ENCODE measurements around the gene ASB4. TPM values are rescaled to one million over a fixed set of nuclear protein-coding genes. Genes with fewer than 3 reads are reported as not detected.

The ASB4 gene
- total RNA-seq, 2 experiments from 2014 or later: not detected

DNA sequence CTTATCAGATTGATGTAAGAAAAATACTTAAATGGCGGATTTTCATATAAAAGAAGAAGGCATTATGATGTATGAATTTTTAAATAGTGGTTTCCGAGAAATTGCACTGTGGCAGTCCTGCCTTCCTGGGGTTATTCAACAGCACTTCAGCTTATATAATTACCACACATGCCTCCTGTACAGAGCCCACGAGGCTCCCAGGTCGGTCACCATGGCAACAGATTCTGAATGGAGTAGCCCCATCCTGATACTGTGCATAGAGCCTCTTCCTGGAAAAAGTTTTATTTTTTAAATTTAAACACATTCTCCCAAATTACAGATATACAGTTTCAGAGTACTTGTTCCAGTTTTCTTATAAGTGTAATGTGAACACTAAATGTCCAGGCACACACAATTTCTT lies 15.9 kb upstream of the ASB4 start:
- ATAC-seq (no peak), DNase-seq (no peak)
- H3K27ac Mint-ChIP-seq: no peak overlapping the region
- no peak overlapping the region for H3K4me3 Mint-ChIP-seq
- H3K4me1 Mint-ChIP-seq (ENCODE audit: low read depth): peaks cover 11% of the 10 kb centered on the region
- H3K27me3 Mint-ChIP-seq (ENCODE audit: low read depth): no peaks in the 10 kb centered on the region
- H3K36me3 Mint-ChIP-seq (ENCODE audit: low read depth): no peaks in the 10 kb centered on the region
- H3K9me3 Mint-ChIP-seq (ENCODE audit: insufficient read depth): no peaks in the 10 kb centered on the region
- CTCF ChIA-PET: no interaction called here
- POLR2A ChIA-PET: no interaction called here

DNA sequence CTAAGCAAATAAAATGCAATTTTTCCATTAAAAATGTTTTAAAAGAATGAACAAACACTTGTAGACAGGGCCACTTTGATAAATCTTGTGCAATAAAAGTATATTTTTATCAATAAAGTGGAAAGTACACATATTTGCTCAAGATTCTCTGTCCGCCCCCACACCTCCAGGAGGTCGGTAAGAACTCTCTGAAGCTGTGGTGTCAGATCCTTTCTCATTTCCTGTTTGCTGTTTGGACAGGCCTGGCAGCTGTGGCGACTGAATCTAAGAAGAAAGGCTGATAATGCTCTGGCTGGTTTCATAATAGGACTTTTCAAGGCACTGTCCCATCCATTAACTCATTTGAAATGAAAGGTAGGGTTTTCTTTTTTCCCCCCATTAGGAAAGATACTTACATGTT lies 15.3 kb upstream of the ASB4 start:
- Mint-ChIP-seq H3K27ac (no peak overlapping the region), H3K9me3 (ENCODE audit: insufficient read depth) (no peaks in the 10 kb centered on the region), H3K27me3 (ENCODE audit: low read depth) (no peaks in the 10 kb centered on the region), H3K4me1 (ENCODE audit: low read depth) (peaks cover 11% of the 10 kb centered on the region), H3K36me3 (ENCODE audit: low read depth) (no peaks in the 10 kb centered on the region), H3K4me3 (no peak overlapping the region)
- ChIA-PET CTCF (no interaction called here), POLR2A (no interaction called here)
- DNase-seq (peak; percentile 25), ATAC-seq (peak; percentile 55)

DNA sequence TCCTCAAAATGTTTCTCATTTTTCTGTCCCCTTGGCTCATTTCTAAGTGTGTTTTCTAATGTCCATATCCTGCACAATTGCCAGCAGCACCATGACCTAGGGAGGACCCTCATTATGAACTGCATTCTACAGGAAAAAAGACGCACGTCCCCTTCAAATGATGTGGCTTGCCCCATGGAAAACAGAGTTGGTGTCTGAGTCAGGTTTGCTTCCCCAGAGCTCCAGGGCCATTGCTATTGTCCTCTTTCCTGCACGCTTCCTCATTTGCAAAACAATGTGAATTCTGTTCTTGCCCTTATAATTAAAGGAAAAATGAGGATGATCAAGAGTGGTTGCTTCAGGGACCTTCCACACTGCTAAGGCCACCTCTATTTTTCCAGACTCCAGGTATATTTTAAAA lies 14.7 kb upstream of the ASB4 start:
- ChIA-PET POLR2A (no interaction called here), CTCF (interaction anchor here (1.1 kb wide), 1 partner anchor 40 kb away, joined by 3 read pairs; no protein-coding TSS in a partner anchor)
- ATAC-seq (no peak), DNase-seq (no peak)
- no peak overlapping the region for H3K4me3 Mint-ChIP-seq
- no peaks in the 10 kb centered on the region for H3K27me3 Mint-ChIP-seq (ENCODE audit: low read depth)
- H3K27ac Mint-ChIP-seq: no peak overlapping the region
- H3K36me3 Mint-ChIP-seq (ENCODE audit: low read depth): no peaks in the 10 kb centered on the region
- H3K4me1 Mint-ChIP-seq (ENCODE audit: low read depth): peaks cover 11% of the 10 kb centered on the region
- H3K9me3 Mint-ChIP-seq (ENCODE audit: insufficient read depth): no peaks in the 10 kb centered on the region

DNA sequence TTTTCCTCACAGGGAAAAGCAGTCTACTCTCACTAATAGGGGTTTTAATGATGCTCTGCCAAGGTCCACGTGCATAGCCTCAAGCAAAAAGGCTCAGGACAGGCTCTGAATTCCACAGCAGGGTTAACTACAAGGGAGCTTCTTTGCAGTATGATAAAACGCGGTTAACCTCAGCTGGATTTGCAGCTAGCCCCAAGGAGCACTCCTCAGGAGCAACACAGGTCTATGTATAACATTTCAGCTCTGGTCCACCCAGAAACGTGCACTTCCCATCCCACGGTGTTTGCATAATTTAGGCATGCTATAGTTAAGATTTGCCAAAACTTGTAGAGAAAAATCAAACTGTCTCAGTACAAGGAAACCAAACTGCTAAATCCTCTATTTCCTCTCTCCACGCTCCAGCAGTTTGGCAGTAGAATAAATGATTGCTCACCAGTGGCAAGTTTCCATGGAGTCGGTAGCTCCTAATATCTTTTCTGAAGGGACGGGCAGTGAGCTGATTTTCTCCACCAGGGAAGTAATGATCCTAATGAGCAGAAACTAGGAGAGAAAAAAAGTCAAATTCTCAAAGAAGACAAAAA lies 13.1 kb upstream of the ASB4 start:
- ChIA-PET POLR2A (no interaction called here), CTCF (interaction anchor here (1.4 to 1.5 kb wide), 2 partner anchors 12 to 77 kb away, joined by 3 to 4 read pairs; no protein-coding TSS in a partner anchor)
- no peak overlapping the region for H3K4me3 Mint-ChIP-seq
- no peak overlapping the region for H3K27ac Mint-ChIP-seq
- H3K36me3 Mint-ChIP-seq (ENCODE audit: low read depth): no peaks in the 10 kb centered on the region
- peaks cover 11% of the 10 kb centered on the region for H3K4me1 Mint-ChIP-seq (ENCODE audit: low read depth)
- DNase-seq (no peak), ATAC-seq (no peak)
- H3K27me3 Mint-ChIP-seq (ENCODE audit: low read depth): peaks cover under 1% of the 10 kb centered on the region
- H3K9me3 Mint-ChIP-seq (ENCODE audit: insufficient read depth): no peaks in the 10 kb centered on the region

DNA sequence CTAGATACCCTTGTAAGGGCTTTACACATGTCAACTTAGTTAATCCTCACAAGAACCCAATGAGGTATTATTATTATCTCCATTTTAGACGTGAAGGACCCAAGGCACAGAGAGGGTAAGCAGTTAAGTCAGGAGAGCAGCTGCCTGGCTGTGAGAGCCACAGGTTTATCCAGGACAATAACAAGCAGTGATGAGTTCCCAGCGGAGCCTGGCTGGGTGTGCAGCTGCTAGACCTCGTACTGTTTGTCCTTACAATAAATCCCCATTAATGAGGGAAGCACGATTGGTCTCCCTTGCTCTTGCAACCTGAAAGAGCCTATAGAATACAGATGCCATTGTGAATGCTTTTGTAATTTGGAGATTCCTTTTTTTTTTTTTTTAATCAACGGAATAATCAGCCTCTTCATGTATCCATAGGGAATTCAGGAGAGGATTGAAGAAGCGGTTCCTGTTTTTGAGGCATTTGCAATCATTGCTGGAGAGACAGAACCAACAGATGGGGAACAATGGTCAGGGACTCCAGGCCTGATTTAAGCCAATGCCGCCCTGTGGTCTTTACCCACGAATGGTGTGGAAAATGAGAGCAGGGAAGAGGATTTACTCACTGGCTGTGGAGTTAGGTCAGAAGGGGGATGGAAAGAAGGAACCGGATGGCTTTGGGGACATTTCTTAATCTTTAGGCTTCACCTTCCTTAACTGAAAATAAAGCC lies 12.3 kb upstream of the ASB4 start:
- Mint-ChIP-seq H3K9me3 (ENCODE audit: insufficient read depth) (no peaks in the 10 kb centered on the region), H3K27me3 (ENCODE audit: low read depth) (peaks cover 5% of the 10 kb centered on the region), H3K27ac (no peak overlapping the region), H3K4me3 (no peak overlapping the region), H3K4me1 (ENCODE audit: low read depth) (peaks cover 11% of the 10 kb centered on the region), H3K36me3 (ENCODE audit: low read depth) (no peaks in the 10 kb centered on the region)
- no peak for ATAC-seq
- no peak for DNase-seq
- ChIA-PET CTCF (interaction anchor here (1.4 to 1.5 kb wide), 2 partner anchors 11 to 78 kb away, joined by 3 to 4 read pairs; no protein-coding TSS in a partner anchor), POLR2A (no interaction called here)

DNA sequence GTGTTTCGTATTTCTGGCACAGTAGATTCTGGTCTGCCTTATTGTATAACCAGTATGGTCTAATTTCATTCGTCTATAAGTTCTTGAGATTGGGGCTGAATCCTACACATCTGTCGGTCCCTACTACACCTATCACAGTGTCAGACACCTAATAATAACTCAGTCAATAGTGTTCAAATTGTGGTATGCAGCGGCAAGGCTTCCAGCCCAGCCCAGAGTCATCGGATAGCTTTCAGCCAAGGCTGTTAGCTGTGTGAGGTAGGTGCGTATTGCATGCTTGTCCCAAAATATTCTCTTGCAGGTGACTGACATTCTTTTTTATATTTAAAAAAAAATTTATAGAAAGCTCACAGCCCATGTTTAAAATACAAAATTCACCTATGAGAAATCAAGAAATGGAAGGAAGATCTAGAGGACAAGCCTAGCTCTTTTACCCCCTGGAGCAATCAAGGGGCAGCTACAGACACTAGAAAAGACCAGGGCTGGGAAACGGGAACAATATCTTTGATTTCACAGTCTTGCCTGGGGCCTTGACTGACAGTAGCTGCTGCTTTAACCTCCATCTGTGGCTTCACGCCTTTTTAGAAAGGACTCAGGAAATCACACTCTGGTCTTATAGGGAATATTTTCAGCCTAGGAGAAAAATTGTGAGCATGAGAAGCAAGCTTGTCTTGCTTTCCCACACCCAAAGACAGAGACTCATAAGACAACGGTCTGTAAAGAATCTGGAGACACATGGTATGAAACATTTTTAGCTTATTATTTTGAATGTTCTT lies 9.5 kb upstream of the ASB4 start:
- no peaks in the 10 kb centered on the region for H3K9me3 Mint-ChIP-seq (ENCODE audit: insufficient read depth)
- DNase-seq: no peak
- no peak overlapping the region for H3K4me3 Mint-ChIP-seq
- POLR2A ChIA-PET: no interaction called here
- no peak overlapping the region for H3K27ac Mint-ChIP-seq
- H3K36me3 Mint-ChIP-seq (ENCODE audit: low read depth): no peaks in the 10 kb centered on the region
- no peaks in the 10 kb centered on the region for H3K4me1 Mint-ChIP-seq (ENCODE audit: low read depth)
- CTCF ChIA-PET: interaction anchor here (0.6 to 9.1 kb wide), 31 partner anchors 9 to 1027 kb away, joined by 3 to 111 read pairs (median 4); partner anchors contain the start of genes ASB4, PON2 and PON3
- peaks cover 5% of the 10 kb centered on the region for H3K27me3 Mint-ChIP-seq (ENCODE audit: low read depth)
- no peak for ATAC-seq

DNA sequence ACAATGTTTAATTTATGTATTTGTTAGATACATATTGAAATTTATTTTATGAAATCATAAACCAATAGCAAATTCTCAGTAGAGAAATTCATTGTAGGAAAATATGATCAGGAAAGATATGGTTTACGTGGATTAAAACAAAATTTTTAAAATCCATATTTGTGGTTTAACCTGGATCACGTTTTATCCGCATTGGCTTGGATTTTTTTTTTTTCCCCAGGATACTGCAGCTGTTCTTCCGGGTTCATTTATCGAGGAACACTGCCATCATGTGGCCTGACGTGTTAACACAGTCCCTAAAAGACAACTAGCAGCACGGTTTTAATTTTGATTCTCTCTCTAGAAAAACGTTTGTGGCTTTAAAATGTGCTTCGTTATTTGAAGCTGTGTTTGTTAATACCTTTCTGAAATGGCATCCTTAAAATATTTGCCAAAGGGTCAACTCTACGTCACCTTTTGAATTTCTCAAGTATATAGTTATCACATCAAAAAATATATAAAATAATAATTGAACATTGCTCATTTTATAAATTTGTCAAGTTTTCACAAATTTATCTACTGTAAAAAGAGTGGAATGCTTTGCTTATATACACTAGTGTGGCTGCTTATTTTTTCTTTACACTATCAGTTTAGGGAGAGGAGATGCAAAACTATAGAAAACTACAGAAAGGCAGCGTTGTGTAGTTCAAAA lies 8.7 kb upstream of the ASB4 start:
- Mint-ChIP-seq H3K9me3 (ENCODE audit: insufficient read depth) (no peaks in the 10 kb centered on the region), H3K27me3 (ENCODE audit: low read depth) (peaks cover 5% of the 10 kb centered on the region), H3K27ac (no peak overlapping the region), H3K4me1 (ENCODE audit: low read depth) (no peaks in the 10 kb centered on the region), H3K4me3 (no peak overlapping the region), H3K36me3 (ENCODE audit: low read depth) (no peaks in the 10 kb centered on the region)
- POLR2A ChIA-PET: no interaction called here
- DNase-seq (peak; percentile 69), ATAC-seq (no peak)
- CTCF ChIA-PET: interaction anchor here (0.6 to 9.1 kb wide), 31 partner anchors 8 to 1028 kb away, joined by 3 to 111 read pairs (median 4); partner anchors contain the start of genes ASB4, PON2 and PON3

DNA sequence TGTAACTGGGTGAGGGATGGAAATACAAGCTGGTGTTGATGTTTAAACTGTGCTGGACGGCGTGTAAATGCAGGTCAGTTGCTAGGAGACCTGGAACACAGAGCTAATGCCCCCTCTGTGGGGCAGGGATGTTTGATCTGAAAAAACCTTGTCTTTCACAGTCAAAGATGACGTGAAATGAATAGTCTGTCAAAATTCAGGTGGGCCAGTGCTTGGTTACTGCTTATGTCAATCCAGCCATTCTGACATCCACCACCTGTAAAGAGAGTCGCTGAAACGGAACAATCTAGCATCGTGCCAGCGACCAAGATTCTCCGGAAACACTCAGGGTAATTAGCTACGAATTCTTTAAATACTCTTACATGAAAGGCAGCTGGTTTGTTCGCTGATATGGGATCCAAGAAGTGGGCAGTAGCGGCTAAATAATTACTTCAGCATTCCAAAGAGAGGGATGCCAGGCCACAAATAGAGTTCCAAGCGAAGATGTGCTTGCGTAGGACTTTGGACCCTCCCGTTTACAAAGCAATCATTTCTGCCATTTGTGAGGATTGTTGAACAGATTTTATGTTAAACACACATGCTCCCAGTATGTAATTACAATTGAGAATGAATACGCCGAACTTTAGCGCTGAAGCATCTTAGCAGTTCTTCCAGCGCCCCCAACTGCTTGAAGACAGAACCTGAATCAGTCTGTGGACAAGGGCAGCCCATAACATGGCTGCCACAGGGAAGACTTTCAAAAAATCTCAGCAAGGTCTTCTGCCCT lies 7.3 kb upstream of the ASB4 start:
- Mint-ChIP-seq H3K27ac (no peak overlapping the region), H3K4me1 (ENCODE audit: low read depth) (no peaks in the 10 kb centered on the region), H3K9me3 (ENCODE audit: insufficient read depth) (no peaks in the 10 kb centered on the region), H3K27me3 (ENCODE audit: low read depth) (peaks cover 13% of the 10 kb centered on the region), H3K4me3 (no peak overlapping the region), H3K36me3 (ENCODE audit: low read depth) (no peaks in the 10 kb centered on the region)
- ChIA-PET CTCF (interaction anchor here (2.5 to 9.1 kb wide), 5 partner anchors 12 to 38 kb away, joined by 8 to 111 read pairs (median 14); no protein-coding TSS in a partner anchor), POLR2A (no interaction called here)
- ATAC-seq (no peak), DNase-seq (no peak)

DNA sequence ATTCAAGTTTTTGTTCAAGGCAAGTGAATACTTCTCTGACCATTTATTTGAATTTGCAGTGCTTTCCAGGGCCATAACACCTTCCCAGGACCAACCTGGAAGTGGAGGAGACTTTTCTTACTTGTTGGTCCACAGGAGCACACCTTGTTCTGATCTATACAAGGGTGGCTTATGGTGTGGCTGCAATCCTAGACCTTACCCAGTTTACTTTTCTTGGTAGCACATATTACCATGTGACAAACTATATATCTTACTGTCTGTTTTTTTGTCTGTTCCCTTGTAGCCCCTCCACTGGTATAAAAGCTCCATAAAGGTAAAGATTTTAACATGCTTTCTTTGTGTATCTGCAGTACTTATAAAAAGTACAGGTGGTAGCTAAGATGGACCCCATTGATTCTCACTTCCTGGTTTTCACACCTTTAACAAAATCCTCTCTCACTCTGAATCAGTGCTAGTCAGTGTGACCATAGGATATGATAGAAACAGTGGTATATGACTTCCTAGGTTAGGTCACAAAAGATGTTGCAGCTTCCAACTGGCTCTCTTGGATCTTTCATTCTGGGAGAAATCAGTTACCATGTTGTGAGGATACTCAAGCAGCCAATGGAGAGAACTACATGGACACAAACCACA lies 5.6 kb upstream of the ASB4 start:
- no peak for ATAC-seq

DNA sequence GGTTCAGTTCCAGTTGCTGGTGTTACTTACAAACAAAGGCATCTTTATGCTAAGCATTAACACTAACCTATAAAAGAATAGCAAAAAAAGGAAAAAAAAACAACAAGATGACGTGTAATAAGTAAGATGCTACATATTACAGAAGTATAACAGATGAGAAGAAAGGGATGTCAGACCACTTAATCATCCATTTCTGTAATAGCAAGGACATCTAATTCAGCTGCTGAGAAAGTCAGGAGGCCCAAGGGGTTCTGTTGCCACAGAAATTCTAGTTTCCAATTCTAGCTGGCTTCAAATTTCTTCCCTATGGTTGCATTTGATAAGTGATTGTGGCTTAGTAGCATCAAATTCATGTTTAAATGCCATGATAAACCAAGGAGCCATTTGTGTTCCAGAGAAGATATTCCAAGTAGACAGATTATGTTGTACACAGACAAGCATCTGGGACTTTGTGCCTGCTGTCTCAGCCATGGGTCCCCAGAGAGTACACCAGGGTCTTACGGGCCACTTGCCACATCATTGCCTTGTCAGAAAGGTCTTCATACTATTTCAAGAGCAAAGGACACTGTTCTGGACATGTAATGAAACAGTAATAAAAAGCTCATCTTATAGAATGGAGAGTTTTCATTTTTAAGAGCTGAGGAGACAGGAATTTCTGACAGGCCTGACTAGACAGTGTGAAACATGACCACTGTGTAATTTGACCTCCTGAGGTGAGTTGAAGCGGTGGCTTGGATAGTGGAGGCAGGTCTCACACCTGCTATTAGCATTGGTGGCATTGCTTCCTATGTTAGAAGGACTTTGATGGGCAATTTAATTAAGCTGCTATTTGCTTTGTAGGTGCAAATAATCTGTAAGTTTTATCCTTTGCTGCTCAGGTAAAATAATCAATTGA lies 4.2 kb upstream of the ASB4 start:
- DNase-seq: no peak
- H3K9me3 Mint-ChIP-seq (ENCODE audit: insufficient read depth): no peaks in the 10 kb centered on the region
- peaks cover 13% of the 10 kb centered on the region for H3K27me3 Mint-ChIP-seq (ENCODE audit: low read depth)
- CTCF ChIA-PET: interaction anchor here (0.6 to 9.1 kb wide), 5 partner anchors 11 to 1808 kb away, joined by 3 to 111 read pairs (median 3); no protein-coding TSS in a partner anchor
- no peaks in the 10 kb centered on the region for H3K36me3 Mint-ChIP-seq (ENCODE audit: low read depth)
- H3K27ac Mint-ChIP-seq: no peak overlapping the region
- ATAC-seq: no peak
- no peaks in the 10 kb centered on the region for H3K4me1 Mint-ChIP-seq (ENCODE audit: low read depth)
- H3K4me3 Mint-ChIP-seq: no peak overlapping the region
- POLR2A ChIA-PET: no interaction called here

More for the DNA sequence above, 5.6 kb upstream of the ASB4 start:
- Mint-ChIP-seq H3K9me3 (ENCODE audit: insufficient read depth) (no peaks in the 10 kb centered on the region), H3K4me1 (ENCODE audit: low read depth) (no peaks in the 10 kb centered on the region), H3K36me3 (ENCODE audit: low read depth) (no peaks in the 10 kb centered on the region), H3K4me3 (no peak overlapping the region), H3K27me3 (ENCODE audit: low read depth) (peaks cover 13% of the 10 kb centered on the region), H3K27ac (no peak overlapping the region)
- ChIA-PET POLR2A (no interaction called here), CTCF (interaction anchor here (1.0 to 9.1 kb wide), 7 partner anchors 12 to 233 kb away, joined by 3 to 111 read pairs (median 5); partner anchors contain the start of gene PON3)
- no peak for DNase-seq

Data from activated CD8-positive, alpha-beta T cell treated with anti-CD3 and anti-CD28 coated beads, Interleukin-2, amount 10 ng/mL, durations not matched to agents 7 days and 5 days (primary cell).